Astrocyte (in vitro differentiated cells and primary cell): ENCODE measurements around the gene CTNNA3. TPM values are rescaled to one million over a fixed set of nuclear protein-coding genes. Genes with fewer than 3 reads are reported as not detected.
A peak's percentile ranks its signal among the peaks of the same experiment; 100 is the strongest.

ENCODE experiments used
- DNase-seq: peaks from one replicate; pipeline ENCODE4 v3.0.0-alpha.2; 2010; ENCODE audit warnings: low read depth
- FAIRE-seq: peaks from 2 replicates; lab custom pipeline; 2011; peaks lifted over from hg19 to GRCh38; lab: Jason Lieb, UNC
- H2AFZ ChIP-seq: 2 replicates; pipeline ENCODE4 v1.6.0; 2012; ENCODE audit warnings: low read depth, low read length, inconsistent platforms
- H3K27ac ChIP-seq: 2 replicates; pipeline ENCODE4 v1.5.1; 2011; ENCODE audit warnings: low read depth, low read length, inconsistent platforms
- H3K27me3 ChIP-seq: 2 replicates; pipeline ENCODE4 v1.6.0; 2011; ENCODE audit warnings: low read length, inconsistent platforms; ENCODE audit not compliant: insufficient read depth
- H3K36me3 ChIP-seq: 2 replicates; pipeline ENCODE4 v1.5.1; 2011; ENCODE audit warnings: low read length, inconsistent platforms; ENCODE audit not compliant: insufficient read depth
- H3K4me1 ChIP-seq: 2 replicates; pipeline ENCODE4 v1.5.1; 2011; ENCODE audit warnings: low read length, inconsistent platforms; ENCODE audit not compliant: insufficient read depth
- H3K4me2 ChIP-seq: 2 replicates; pipeline ENCODE4 v1.6.0; 2012; ENCODE audit warnings: low read length, inconsistent platforms
- H3K4me3 ChIP-seq: 2 replicates; pipeline ENCODE4 v1.5.1; 2011; ENCODE audit warnings: low read depth, mild to moderate bottlenecking, low read length, inconsistent platforms; ENCODE audit not compliant: insufficient read depth
- H3K79me2 ChIP-seq: 2 replicates; pipeline ENCODE4 v1.6.0; 2012; ENCODE audit warnings: mild to moderate bottlenecking, low read length, inconsistent platforms; ENCODE audit not compliant: insufficient read depth
- H3K9ac ChIP-seq: 2 replicates; pipeline ENCODE4 v1.6.0; 2012; ENCODE audit warnings: mild to moderate bottlenecking, low read length, inconsistent platforms
- H3K9me3 ChIP-seq: 2 replicates; pipeline ENCODE4 v1.5.1; 2012; ENCODE audit warnings: low read depth, mild to moderate bottlenecking, low read length, inconsistent platforms; ENCODE audit not compliant: insufficient read depth
- H4K20me1 ChIP-seq: 2 replicates; pipeline ENCODE4 v1.6.0; 2012; ENCODE audit warnings: low read length, inconsistent platforms; ENCODE audit not compliant: insufficient read depth
- H3K27ac Mint-ChIP-seq: one replicate; pipeline ENCODE4 v1.8.0; 2021; ENCODE audit warnings: mild to moderate bottlenecking, mixed read lengths; ENCODE audit not compliant: unreplicated experiment
- H3K27me3 Mint-ChIP-seq: one replicate; pipeline ENCODE4 v1.8.0; 2021; ENCODE audit warnings: low read depth, mixed read lengths; ENCODE audit not compliant: unreplicated experiment
- H3K36me3 Mint-ChIP-seq: one replicate; pipeline ENCODE4 v1.8.0; 2021; ENCODE audit warnings: low read depth, mixed read lengths; ENCODE audit not compliant: unreplicated experiment
- H3K4me1 Mint-ChIP-seq: one replicate; pipeline ENCODE4 v1.8.0; 2021; ENCODE audit warnings: low read depth, mixed read lengths; ENCODE audit not compliant: unreplicated experiment
- H3K4me3 Mint-ChIP-seq: one replicate; pipeline ENCODE4 v1.8.0; 2021; ENCODE audit warnings: mild to moderate bottlenecking, moderate library complexity, mixed read lengths; ENCODE audit not compliant: unreplicated experiment
- H3K9me3 Mint-ChIP-seq: one replicate; pipeline ENCODE4 v1.8.0; 2021; ENCODE audit warnings: mild to moderate bottlenecking, mixed read lengths; ENCODE audit not compliant: unreplicated experiment
- CTCF ChIP-seq: IDR thresholded peaks from 2 replicates; pipeline ENCODE4 v1.5.1; 2011; ENCODE audit warnings: low read depth, mild to moderate bottlenecking, inconsistent platforms, low read length, moderate library complexity; ENCODE audit not compliant: insufficient read depth
- EZH2 ChIP-seq: IDR thresholded peaks from 2 replicates; pipeline ENCODE4 v1.6.1; 2012; ENCODE audit warnings: mild to moderate bottlenecking, low read length, inconsistent platforms; ENCODE audit not compliant: insufficient read depth
- total RNA-seq: library from RNA; stranded (reverse); gene quantifications from 2 replicates; pipeline ENCODE4 v1.2.1, GENCODE V29; 2021

Gene CTNNA3
- total RNA-seq, 1 donor from 2014 or later, result 0.73 TPM

DNA sequence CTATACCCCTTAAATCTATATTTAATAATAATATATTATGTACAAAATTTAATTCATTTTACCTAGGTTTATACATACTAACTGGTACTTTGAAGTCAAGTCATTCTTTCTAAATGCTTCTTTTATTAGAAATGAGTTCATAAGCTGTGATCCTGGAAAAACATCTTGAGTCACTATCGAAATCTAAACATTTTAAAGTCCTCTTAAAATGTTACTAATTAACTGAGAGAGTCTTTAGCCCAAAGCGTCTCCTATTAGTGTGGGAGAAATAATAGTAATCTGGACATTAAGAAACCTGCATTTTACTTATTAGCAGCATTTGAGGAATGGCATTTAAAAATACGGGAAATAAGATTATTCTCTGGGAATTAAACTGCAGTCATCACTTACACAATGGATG lies 142.7 kb downstream of the CTNNA3 start:
- Mint-ChIP-seq H3K4me1 (peaks cover 8% of the 10 kb centered on the region), H3K27ac (no peak overlapping the region), H3K36me3 (peaks cover under 1% of the 10 kb centered on the region), H3K27me3 (peaks cover 2% of the 10 kb centered on the region), H3K4me3 (no peak overlapping the region), H3K9me3 (peaks cover 6% of the 10 kb centered on the region)
- Histone ChIP-seq H3K9ac (no peak overlapping the region), H2AFZ (no peak overlapping the region), H3K4me1 (peaks cover 8% of the 10 kb centered on the region), H3K4me3 (no peak overlapping the region), H3K4me2 (no peak overlapping the region), H3K27ac (no peak overlapping the region), H3K36me3 (no peaks in the 10 kb centered on the region), H3K27me3 (no peaks in the 10 kb centered on the region), H4K20me1 (no peaks in the 10 kb centered on the region), H3K79me2 (no peaks in the 10 kb centered on the region), H3K9me3 (no peaks in the 10 kb centered on the region)
- FAIRE-seq, result no peak
- no peak for TF ChIP-seq EZH2
- TF ChIP-seq CTCF, result no peak
- DNase-seq, result no peak

GRCh38 chr10:67550838-67551402 lies 145.1 kb downstream of the CTNNA3 start:
- Mint-ChIP-seq H3K4me1 (peaks cover 8% of the 10 kb centered on the region), H3K9me3 (peaks cover 6% of the 10 kb centered on the region), H3K27ac (no peak overlapping the region), H3K36me3 (no peaks in the 10 kb centered on the region), H3K27me3 (peaks cover 2% of the 10 kb centered on the region), H3K4me3 (no peak overlapping the region)
- no peak overlapping the region for H3K27ac ChIP-seq
- H3K79me2 ChIP-seq, result no peaks in the 10 kb centered on the region
- no peak overlapping the region for H3K4me2 ChIP-seq
- H3K4me3 ChIP-seq, result no peak overlapping the region
- H3K27me3 ChIP-seq, result no peaks in the 10 kb centered on the region
- no peak for FAIRE-seq
- H2AFZ ChIP-seq, result no peak overlapping the region
- TF ChIP-seq CTCF (no peak), EZH2 (no peak)
- no peaks in the 10 kb centered on the region for H4K20me1 ChIP-seq
- peaks cover 8% of the 10 kb centered on the region for H3K4me1 ChIP-seq
- H3K9me3 ChIP-seq, result no peaks in the 10 kb centered on the region
- H3K9ac ChIP-seq, result no peak overlapping the region
- H3K36me3 ChIP-seq, result no peaks in the 10 kb centered on the region
- DNase-seq, result no peak

GRCh38 chr10:67550046-67550445 lies 145.9 kb downstream of the CTNNA3 start:
- Histone ChIP-seq H3K27me3 (no peaks in the 10 kb centered on the region), H3K9ac (no peak overlapping the region), H3K4me3 (no peak overlapping the region), H3K36me3 (no peaks in the 10 kb centered on the region), H2AFZ (no peak overlapping the region), H4K20me1 (no peaks in the 10 kb centered on the region), H3K9me3 (no peaks in the 10 kb centered on the region), H3K27ac (no peak overlapping the region), H3K79me2 (no peaks in the 10 kb centered on the region), H3K4me2 (peak overlapping the region; percentile 6), H3K4me1 (peaks cover 8% of the 10 kb centered on the region)
- H3K27me3 Mint-ChIP-seq, result peaks cover 2% of the 10 kb centered on the region
- H3K27ac Mint-ChIP-seq, result no peak overlapping the region
- H3K9me3 Mint-ChIP-seq, result peaks cover 5% of the 10 kb centered on the region
- peak; percentile 4 for DNase-seq
- FAIRE-seq, result no peak
- no peak overlapping the region for H3K4me3 Mint-ChIP-seq
- TF ChIP-seq EZH2, result no peak
- no peak for TF ChIP-seq CTCF
- peaks cover 8% of the 10 kb centered on the region for H3K4me1 Mint-ChIP-seq
- H3K36me3 Mint-ChIP-seq, result no peaks in the 10 kb centered on the region
